H1 (cell line): ENCODE measurements around the gene IL26. TPM values are rescaled to one million over a fixed set of nuclear protein-coding genes. Genes with fewer than 3 reads are reported as not detected.

Source experiments
- CEBPB ChIP-seq: IDR thresholded peaks from 2 replicates; pipeline ENCODE4 v1.6.1; 2012; ENCODE audit warnings: low read depth, low read length
- SRF ChIP-seq: IDR thresholded peaks from 2 replicates; pipeline ENCODE4 v1.6.1; 2011; ENCODE audit warnings: mild to moderate bottlenecking, low read depth, low read length, moderate library complexity
- polyA plus RNA-seq, 7 experiments: library from polyadenylated mRNA; depleted of rRNA in 3 of 7; stranded (reverse) in 5 of 7; unstranded in 2 of 7; fragments of >200 nt in 5 of 7; fragments of 200-250 nt in 2 of 7; gene quantifications; 1 replicate in 5 of 7; 2 replicates in 1 of 7; 4 replicates in 1 of 7; pipeline versions ENCODE4 v1.2.1 to v1.2.3, GENCODE V29; 2011 to 2013; ENCODE audit warnings: missing spikeins in 2 of 7, mixed read lengths in 2 of 7
- total RNA-seq: library from RNA; stranded (reverse); fragmentation: NEBNext Ultra II Directional; extraction: Animal tissue kit (Norgen Biotek cat#: 25700); gene quantifications from 2 replicates; pipeline ENCODE4 v1.2.1, GENCODE V29; 2021
- TF ChIP-seq, protein P1 (sequence below): fragments of 300-600 bp; sonication (generic); IDR thresholded peaks from 2 replicates; pipeline ENCODE4 v1.7.1; 2012; ENCODE audit warnings: low read length, moderate library complexity, mild to moderate bottlenecking, inconsistent platforms; ENCODE audit not compliant: insufficient replicate concordance

Gene IL26
- total and polyA plus RNA-seq, 2 of the 8 experiments (the other 6 are each of a cell fraction or from before 2014, with no cell fraction given) = not detected

GRCh38 chr12:68237619-68238018 lies 12.0 kb upstream of the IL26 start (continued):
- TF ChIP-seq SRF = no peak
- TF ChIP-seq, protein P1, sequence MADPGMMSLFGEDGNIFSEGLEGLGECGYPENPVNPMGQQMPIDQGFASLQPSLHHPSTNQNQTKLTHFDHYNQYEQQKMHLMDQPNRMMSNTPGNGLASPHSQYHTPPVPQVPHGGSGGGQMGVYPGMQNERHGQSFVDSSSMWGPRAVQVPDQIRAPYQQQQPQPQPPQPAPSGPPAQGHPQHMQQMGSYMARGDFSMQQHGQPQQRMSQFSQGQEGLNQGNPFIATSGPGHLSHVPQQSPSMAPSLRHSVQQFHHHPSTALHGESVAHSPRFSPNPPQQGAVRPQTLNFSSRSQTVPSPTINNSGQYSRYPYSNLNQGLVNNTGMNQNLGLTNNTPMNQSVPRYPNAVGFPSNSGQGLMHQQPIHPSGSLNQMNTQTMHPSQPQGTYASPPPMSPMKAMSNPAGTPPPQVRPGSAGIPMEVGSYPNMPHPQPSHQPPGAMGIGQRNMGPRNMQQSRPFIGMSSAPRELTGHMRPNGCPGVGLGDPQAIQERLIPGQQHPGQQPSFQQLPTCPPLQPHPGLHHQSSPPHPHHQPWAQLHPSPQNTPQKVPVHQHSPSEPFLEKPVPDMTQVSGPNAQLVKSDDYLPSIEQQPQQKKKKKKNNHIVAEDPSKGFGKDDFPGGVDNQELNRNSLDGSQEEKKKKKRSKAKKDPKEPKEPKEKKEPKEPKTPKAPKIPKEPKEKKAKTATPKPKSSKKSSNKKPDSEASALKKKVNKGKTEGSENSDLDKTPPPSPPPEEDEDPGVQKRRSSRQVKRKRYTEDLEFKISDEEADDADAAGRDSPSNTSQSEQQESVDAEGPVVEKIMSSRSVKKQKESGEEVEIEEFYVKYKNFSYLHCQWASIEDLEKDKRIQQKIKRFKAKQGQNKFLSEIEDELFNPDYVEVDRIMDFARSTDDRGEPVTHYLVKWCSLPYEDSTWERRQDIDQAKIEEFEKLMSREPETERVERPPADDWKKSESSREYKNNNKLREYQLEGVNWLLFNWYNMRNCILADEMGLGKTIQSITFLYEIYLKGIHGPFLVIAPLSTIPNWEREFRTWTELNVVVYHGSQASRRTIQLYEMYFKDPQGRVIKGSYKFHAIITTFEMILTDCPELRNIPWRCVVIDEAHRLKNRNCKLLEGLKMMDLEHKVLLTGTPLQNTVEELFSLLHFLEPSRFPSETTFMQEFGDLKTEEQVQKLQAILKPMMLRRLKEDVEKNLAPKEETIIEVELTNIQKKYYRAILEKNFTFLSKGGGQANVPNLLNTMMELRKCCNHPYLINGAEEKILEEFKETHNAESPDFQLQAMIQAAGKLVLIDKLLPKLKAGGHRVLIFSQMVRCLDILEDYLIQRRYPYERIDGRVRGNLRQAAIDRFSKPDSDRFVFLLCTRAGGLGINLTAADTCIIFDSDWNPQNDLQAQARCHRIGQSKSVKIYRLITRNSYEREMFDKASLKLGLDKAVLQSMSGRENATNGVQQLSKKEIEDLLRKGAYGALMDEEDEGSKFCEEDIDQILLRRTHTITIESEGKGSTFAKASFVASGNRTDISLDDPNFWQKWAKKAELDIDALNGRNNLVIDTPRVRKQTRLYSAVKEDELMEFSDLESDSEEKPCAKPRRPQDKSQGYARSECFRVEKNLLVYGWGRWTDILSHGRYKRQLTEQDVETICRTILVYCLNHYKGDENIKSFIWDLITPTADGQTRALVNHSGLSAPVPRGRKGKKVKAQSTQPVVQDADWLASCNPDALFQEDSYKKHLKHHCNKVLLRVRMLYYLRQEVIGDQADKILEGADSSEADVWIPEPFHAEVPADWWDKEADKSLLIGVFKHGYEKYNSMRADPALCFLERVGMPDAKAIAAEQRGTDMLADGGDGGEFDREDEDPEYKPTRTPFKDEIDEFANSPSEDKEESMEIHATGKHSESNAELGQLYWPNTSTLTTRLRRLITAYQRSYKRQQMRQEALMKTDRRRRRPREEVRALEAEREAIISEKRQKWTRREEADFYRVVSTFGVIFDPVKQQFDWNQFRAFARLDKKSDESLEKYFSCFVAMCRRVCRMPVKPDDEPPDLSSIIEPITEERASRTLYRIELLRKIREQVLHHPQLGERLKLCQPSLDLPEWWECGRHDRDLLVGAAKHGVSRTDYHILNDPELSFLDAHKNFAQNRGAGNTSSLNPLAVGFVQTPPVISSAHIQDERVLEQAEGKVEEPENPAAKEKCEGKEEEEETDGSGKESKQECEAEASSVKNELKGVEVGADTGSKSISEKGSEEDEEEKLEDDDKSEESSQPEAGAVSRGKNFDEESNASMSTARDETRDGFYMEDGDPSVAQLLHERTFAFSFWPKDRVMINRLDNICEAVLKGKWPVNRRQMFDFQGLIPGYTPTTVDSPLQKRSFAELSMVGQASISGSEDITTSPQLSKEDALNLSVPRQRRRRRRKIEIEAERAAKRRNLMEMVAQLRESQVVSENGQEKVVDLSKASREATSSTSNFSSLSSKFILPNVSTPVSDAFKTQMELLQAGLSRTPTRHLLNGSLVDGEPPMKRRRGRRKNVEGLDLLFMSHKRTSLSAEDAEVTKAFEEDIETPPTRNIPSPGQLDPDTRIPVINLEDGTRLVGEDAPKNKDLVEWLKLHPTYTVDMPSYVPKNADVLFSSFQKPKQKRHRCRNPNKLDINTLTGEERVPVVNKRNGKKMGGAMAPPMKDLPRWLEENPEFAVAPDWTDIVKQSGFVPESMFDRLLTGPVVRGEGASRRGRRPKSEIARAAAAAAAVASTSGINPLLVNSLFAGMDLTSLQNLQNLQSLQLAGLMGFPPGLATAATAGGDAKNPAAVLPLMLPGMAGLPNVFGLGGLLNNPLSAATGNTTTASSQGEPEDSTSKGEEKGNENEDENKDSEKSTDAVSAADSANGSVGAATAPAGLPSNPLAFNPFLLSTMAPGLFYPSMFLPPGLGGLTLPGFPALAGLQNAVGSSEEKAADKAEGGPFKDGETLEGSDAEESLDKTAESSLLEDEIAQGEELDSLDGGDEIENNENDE = no peak
- TF ChIP-seq CEBPB = no peak
